Measurements from ENCODE around the gene FSHR.

GRCh38 chr2:49102146-49102545, 52.2 kb downstream of the FSHR start:
- TF ChIP-seq EZH2 (IDR thresholded peaks at IDR 0.05; ENCODE audit: borderline replicate concordance, low read depth, low read length, severe bottlenecking) = no peak
- no peak for TF ChIP-seq CTCF (IDR thresholded peaks at IDR 0.05; ENCODE audit: extremely low read depth in 1 of 2, insufficient read depth in 1 of 2, low read depth in 1 of 2, low read length in 2 of 2)
- no peak for TF ChIP-seq MYC (IDR thresholded peaks at IDR 0.05; ENCODE audit: low read depth, low read length)
- TF ChIP-seq FOS (IDR thresholded peaks at IDR 0.05; ENCODE audit: borderline replicate concordance, insufficient read depth, low read length) = no peak
- TF ChIP-seq POLR2AphosphoS5 (IDR thresholded peaks at IDR 0.05; ENCODE audit: insufficient read depth, low read depth, low read length) = no peak
- no peak for TF ChIP-seq POLR2A (IDR thresholded peaks at IDR 0.05; ENCODE audit: low read depth, low read length)
- no peak for TF ChIP-seq JUN (IDR thresholded peaks at IDR 0.05; ENCODE audit: borderline replicate concordance, insufficient read depth, insufficient read length, low read depth)
- no peak for TF ChIP-seq GATA2 (IDR thresholded peaks at IDR 0.05; ENCODE audit: insufficient read depth, insufficient read length, low read depth, low read length)
- TF ChIP-seq MAX (IDR thresholded peaks at IDR 0.05; ENCODE audit: insufficient read depth, insufficient read length) = no peak

Data from endothelial cell of umbilical vein (primary cell).